GM21381 (cell line): ENCODE data around the gene FIBP.
A peak's percentile ranks its signal among the peaks of the same experiment; 100 is the strongest.

Experiments
- ATAC-seq: cut with Tn5 transposase; IDR thresholded peaks from one replicate; pipeline ENCODE4 v1.9.1; 2021; ENCODE audit warnings: mild to moderate bottlenecking, moderate library complexity; ENCODE audit not compliant: unreplicated experiment

FIBP gene

GRCh38 chr11:65888163-65888814 lies at the start of gene FIBP:
TSS of gene FIBP (minus strand) at chr11:65888471. CDS start at chr11:65888418, 53 bp downstream.
- peak; percentile 55 for ATAC-seq

- ATAC-seq: no peak
These were observed 49.5 kb upstream of the FIBP start for GRCh38 chr11:65937766-65938165.

DNA sequence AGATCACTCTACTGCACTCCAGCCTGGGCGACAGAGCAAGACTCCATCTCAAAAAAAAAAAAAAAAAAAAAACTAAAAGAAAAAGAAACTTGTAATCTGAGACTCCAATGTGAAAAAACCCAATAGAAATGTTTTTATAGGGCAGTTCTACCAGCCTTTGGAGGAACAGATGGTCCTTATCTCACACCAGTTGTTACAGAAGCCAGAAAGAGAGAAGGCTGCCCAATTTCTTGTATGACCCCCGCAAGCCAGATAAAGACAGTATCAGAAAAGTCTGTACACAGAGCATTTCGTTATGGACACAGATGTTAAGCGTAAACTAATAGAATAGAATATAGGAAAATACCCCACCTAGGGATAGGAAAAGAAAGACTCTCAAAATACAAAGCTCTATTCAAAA lies 45.7 kb upstream of the FIBP start:
- no peak for ATAC-seq

- no peak for ATAC-seq
These were observed 44.3 kb upstream of the FIBP start for GRCh38 chr11:65932558-65932919.

DNA sequence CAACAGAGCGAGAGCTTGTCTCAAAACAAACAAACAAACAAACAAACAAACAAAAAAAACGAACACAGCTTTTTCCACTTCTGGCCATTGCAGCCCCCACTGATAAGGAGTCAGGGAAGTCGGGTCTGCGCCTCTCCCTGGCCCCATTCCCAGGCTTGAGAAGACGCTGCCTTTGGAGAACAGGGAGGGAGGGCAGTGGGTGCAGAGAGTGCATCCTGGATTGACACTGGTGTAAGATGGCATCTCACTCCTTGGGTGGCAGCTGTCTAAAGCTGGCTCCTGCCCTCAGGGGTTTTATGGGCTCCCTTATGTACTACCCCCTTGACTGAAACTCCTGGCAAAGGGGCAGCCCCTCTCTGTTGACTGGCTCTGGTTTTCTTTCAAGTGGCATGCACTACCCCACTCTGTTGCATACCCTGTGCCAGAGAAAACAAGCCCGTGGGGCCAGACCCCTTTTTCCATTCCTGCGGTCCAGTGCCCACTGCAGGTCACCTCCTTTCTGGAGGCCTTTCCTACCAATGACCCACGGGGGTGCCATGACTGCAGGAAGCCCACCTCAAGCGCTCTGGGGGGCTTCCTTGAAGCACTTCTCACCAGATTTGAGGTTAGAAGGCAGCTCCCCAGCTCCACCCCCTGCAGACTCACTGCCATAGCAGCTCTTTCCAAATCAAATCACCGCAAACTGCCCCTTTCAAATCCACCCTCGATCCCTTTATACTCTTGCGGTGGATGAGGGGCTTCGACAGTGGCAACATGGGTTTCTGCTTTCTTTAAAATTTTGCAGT lies 43.7 kb upstream of the FIBP start:
- ATAC-seq: no peak

DNA sequence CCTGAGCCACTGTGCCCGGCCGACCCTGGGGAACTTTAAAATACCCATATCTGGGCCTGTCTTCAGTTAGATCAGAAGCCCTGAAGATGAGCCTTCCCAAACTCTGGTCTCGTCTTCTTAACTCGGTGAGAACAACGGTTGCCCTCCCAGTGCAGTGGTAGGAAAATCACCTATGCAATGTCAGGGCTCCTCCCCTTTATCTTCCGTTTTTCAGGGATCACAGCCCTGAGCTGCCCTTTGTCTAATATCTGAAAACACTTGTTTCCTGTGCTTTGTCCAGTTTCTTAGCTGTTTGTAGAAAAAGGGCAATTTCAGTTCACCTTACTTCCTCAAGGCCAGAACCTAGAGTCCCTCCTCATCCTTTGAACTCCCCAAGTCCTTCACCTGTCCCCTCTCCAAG lies 40.4 kb upstream of the FIBP start:
- ATAC-seq: no peak

DNA sequence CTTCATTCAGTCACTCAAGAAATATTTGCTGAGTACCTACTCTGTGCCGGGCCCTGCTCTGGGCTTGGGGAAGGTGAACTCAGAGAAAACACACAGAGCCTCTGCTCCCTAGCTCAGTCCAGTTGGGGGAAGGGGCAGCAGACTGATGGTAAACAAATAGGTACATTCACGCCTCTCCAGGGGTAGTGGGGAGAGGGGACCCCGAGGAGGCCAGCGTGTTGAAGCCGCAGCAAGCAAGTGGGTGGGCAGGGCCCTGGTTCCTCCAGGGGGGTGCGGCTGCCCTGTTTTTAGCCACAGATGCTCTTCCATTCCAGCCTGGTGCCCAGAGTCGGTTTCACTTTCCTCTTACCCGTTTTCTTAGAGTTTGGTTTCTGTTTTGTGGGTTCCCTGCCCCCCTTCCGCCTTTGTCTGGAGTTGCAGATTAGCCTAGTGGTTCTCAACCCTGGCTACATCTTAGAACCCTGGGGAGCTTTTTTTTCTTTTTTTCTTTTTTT lies 39.7 kb upstream of the FIBP start:
- ATAC-seq: peak; percentile 63

GRCh38 chr11:65925397-65925796 lies 37.1 kb upstream of the FIBP start:
- ATAC-seq: no peak

- no peak for ATAC-seq
These were observed 34.3 kb upstream of the FIBP start for GRCh38 chr11:65922565-65922964.

DNA sequence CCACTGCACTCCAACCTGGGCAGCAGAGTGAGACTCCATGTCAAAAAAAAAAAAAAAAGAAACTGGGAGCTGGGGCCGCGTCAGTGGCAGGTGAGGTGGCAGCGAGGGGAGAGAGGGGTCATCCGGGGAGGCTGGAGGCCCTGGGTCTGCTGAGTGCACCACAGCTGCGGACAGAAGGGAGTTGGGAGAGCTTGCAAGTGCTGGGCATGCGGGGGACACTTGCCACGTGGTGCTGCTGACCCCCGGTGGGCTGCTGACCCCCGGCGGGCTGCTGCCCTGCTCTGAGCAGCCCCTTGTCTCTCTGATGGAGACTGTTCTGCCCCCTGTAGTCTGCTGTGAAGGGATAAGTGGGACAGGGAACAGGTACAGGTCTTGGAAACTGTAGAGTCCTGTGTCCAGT lies 33.6 kb upstream of the FIBP start:
- ATAC-seq: no peak

DNA sequence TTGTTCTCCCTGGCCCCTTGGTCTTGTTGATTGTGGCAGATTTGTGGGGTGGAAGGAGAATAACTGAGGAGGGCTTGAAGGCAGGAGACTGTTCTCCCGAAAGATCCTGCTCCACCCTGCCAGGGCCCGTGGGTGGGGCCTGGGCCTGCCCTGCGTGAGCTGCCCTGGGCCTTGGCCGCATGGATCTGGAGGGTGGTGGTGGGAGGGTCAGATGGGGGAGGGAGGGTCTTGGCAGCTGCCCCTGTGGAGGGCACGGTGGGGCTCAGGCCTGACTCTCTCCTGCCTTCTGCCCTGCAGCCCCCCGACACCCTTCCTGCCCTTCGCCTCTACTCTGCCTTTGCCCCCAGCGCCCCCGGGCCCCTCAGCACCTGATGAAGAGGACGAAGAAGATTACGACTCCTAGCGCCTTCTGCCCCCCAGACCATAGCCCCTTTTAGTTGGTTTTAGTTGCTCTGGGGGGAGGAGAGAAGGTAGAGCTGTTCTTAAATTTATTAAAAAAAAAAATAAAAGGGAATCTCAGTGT lies 32.8 kb upstream of the FIBP start:
- no peak for ATAC-seq

DNA sequence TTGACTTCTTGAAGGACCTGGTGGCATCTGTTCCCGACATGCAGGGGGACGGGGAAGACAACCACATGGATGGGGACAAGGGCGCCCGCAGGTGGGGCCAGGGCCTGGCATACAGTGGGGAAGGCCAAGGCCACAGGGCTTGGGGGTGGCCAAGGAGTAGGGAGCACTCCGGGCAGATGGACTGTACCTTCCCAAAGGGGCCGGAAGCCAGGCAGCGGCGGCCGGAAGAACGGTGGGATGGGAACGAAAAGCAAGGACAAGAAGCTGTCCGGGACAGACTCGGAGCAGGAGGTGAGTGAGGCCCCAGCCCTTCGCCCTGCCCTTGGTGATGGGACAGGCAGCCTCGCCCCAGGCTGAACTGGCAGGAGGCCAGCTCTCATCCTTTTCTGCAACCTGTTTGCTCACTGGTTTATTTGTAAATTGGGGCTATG lies 32.1 kb upstream of the FIBP start:
- no peak for ATAC-seq

DNA sequence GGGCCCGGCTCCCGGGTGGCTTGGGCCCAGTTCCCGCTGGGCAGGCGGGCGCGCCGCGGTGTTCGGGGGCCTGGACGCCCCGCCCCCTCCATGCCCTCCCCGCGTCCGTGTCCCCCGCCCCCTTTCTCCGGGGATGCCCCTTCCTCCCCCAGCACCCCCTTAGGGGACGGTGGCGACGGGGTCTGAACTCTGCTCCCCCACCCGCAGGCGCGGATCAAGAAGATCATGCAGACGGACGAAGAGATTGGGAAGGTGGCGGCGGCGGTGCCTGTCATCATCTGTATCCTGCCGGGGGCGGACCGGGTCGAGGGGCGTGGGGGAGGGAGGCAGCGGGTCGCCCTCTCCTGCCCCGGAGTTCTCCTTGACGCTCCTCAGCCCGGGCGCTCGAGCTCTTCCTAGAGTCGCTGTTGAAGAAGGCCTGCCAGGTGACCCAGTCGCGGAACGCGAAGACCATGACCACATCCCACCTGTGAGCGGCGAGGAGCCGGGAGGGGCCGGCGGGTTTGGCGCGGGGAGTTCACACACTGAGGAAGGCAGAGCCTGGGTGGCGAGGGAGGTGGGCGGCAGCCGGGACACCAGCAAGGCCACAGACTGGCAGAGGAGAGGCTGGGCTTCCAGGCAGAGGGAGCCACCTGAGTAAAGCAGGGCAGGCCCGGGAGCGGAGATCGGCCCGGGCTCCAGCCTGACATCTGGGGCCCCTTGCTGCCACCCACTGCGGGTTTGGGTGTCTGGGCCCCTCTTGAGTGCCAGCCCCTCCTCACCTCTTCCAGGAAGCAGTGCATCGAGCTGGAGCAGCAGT lies 31.5 kb upstream of the FIBP start:
- ATAC-seq: peak; percentile 38

DNA sequence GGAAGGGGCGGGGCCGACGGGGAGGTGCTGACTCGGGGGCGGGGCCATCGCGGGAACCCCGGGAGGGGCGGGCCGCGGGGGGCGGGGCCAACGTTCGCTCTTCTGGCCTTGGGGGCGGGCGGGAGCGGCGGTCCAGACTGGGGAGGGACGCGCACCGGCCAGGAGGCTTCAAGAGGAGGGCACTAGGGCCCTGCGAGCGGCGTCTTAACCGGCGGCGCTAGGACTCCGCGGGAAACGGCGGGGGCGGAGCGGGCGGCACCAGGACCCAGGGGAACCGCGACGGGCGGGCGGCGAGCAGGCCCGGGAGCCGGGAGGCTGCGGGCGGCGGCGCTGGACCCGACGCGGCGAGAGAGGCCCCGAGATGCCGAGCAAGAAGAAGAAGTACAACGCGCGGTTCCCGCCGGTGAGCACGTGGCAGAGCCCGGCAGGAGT lies 30.9 kb upstream of the FIBP start, which contains the start of gene DRAP1:
Gene DRAP1 (plus strand): TSS at position 286 of the 432 bp plus-strand sequence. CDS start 76 bp downstream, at position 362.
- peak; percentile 74 for ATAC-seq

- ATAC-seq: peak; percentile 44
These were observed 30.2 kb upstream of the FIBP start, which contains the start of gene C11orf68 for GRCh38 chr11:65918211-65919140. TSS of gene C11orf68 (minus strand) at chr11:65919062. CDS start at chr11:65919031, 31 bp downstream.

GRCh38 chr11:65917434-65918210 lies 29.4 kb upstream of the FIBP start:
- ATAC-seq: no peak

DNA sequence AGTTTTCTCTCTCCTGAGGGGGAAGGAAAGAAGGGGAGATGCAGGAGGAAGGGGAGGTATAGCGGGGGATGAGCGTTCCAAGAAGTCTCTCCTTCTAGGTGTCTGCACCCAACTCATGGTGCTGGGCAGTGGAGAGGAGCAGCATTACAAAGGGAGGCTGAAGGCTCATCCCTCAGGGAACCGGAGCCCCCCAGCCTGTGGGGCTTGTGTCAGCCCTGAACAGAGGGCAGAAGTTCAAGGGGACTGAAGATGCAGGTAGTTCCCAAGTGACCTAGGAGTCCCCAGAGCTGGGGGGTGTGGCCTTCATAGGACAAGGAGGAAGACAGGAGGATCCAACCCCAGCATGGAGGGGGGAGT lies 28.8 kb upstream of the FIBP start:
- ATAC-seq: no peak

- no peak for ATAC-seq
These were observed 28.1 kb upstream of the FIBP start for GRCh38 chr11:65916391-65916790.

DNA sequence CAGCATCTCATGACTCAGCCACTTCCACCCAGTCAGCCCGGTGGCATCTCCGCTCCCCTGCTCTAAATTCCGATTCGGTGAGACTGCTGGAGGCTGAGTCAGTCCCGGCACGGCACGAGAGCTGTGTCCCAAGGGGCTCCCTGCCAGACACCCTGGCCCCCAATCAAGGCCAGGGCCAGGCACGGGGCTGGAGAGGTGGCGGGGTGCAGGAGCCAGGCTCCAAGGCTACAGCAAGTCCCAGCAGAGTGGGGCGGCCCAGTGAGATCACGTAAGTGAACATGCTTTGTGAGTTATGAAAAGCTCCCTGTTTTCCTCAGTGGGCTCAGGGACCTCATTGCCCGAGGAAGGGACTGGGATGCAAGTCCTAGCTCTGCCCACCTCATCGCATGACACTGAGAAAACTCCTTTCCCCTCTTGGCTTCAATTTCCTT lies 27.6 kb upstream of the FIBP start:
- no peak for ATAC-seq
